H1 (cell line): ENCODE results near the gene CD151.

Experiments
- BRCA1 ChIP-seq: IDR thresholded peaks from 2 replicates; pipeline ENCODE4 v1.6.1; 2012; ENCODE audit warnings: low read depth, low read length, improper control_type of control experiment
- EZH2 ChIP-seq: fragments of 200-600 bp; sonication (generic); IDR thresholded peaks from 2 replicates; pipeline ENCODE4 v1.7.1; 2012; ENCODE audit warnings: low read depth, mild to moderate bottlenecking, moderate library complexity, low read length, inconsistent platforms; ENCODE audit not compliant: severe bottlenecking
- JUND ChIP-seq: IDR thresholded peaks from 2 replicates; pipeline ENCODE4 v1.6.1; 2011; ENCODE audit warnings: mild to moderate bottlenecking, improper control_type of control experiment, low read length
- KDM1A ChIP-seq: fragments of 200-600, 300-600 bp; sonication (generic); IDR thresholded peaks from 2 replicates; pipeline ENCODE4 v1.7.1; 2016; ENCODE audit warnings: mild to moderate bottlenecking, low read length, borderline replicate concordance
- MAFK ChIP-seq: IDR thresholded peaks from 2 replicates; pipeline ENCODE4 v1.6.1; 2012; ENCODE audit warnings: low read depth, mild to moderate bottlenecking, improper control_type of control experiment, low read length
- RFX5 ChIP-seq: IDR thresholded peaks from 2 replicates; pipeline ENCODE4 v1.6.1; 2011; ENCODE audit warnings: low read depth, low read length, improper control_type of control experiment, borderline replicate concordance
- SP4 ChIP-seq: IDR thresholded peaks from 2 replicates; pipeline ENCODE4 v1.6.1; 2012; ENCODE audit warnings: low read length, inconsistent platforms
- TBP ChIP-seq: IDR thresholded peaks from 2 replicates; pipeline ENCODE4 v1.6.1; 2011; ENCODE audit warnings: low read depth, low read length, improper control_type of control experiment
- ZNF274 ChIP-seq: IDR thresholded peaks from 2 replicates; pipeline ENCODE4 v1.7.0; 2012; ENCODE audit warnings: low read length, borderline replicate concordance; ENCODE audit errors: extremely low read depth
- TF ChIP-seq, protein P1 (sequence below), 3 experiments: IDR thresholded peaks; 1 replicate in 2 of 3; 2 replicates in 1 of 3; pipeline versions ENCODE4 v1.5.1 to v1.6.1; 2011; ENCODE audit warnings: low read length in 3 of 3, mild to moderate bottlenecking in 3 of 3, inconsistent platforms in 2 of 3, low read depth in 1 of 3, moderate library complexity in 1 of 3; ENCODE audit not compliant: insufficient read depth in 1 of 3; ENCODE audit errors: control extremely low read depth in 1 of 3
- TF ChIP-seq, protein P2 (sequence below): IDR thresholded peaks from 2 replicates; pipeline ENCODE4 v1.6.1; 2011; ENCODE audit warnings: low read depth, mild to moderate bottlenecking, low read length; ENCODE audit not compliant: insufficient read depth
- TF ChIP-seq, protein P3 (sequence below): IDR thresholded peaks from 2 replicates; pipeline ENCODE4 v1.6.1; 2012; ENCODE audit warnings: inconsistent platforms

DNA sequence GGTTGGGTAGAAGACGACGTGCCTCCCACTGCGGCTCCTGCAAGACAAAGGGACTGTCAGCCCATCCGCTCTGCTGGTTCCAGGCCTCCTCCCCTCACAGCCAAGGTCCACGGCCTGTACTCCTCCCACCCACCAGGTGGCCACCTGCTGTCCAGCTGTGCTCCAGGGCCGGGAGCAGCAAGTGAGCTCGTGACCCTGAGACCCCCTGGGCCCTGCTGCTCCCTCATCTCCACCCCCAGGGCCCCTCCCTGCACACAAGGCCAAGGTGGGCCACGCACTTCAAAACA, 37.3 kb downstream of the CD151 start:
- TF ChIP-seq, protein P1, sequence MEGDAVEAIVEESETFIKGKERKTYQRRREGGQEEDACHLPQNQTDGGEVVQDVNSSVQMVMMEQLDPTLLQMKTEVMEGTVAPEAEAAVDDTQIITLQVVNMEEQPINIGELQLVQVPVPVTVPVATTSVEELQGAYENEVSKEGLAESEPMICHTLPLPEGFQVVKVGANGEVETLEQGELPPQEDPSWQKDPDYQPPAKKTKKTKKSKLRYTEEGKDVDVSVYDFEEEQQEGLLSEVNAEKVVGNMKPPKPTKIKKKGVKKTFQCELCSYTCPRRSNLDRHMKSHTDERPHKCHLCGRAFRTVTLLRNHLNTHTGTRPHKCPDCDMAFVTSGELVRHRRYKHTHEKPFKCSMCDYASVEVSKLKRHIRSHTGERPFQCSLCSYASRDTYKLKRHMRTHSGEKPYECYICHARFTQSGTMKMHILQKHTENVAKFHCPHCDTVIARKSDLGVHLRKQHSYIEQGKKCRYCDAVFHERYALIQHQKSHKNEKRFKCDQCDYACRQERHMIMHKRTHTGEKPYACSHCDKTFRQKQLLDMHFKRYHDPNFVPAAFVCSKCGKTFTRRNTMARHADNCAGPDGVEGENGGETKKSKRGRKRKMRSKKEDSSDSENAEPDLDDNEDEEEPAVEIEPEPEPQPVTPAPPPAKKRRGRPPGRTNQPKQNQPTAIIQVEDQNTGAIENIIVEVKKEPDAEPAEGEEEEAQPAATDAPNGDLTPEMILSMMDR (IDR thresholded peaks at IDR 0.05; ENCODE audit: control extremely low read depth in 1 of 3, insufficient read depth in 1 of 3, low read depth in 1 of 3, low read length in 3 of 3): peak in 2 of 3 experiments; percentile 31 to 38; a peak in 2 of 4 replicates
- TF ChIP-seq TBP: no peak
- no peak for TF ChIP-seq BRCA1
- TF ChIP-seq SP4: no peak
- TF ChIP-seq, protein P2, sequence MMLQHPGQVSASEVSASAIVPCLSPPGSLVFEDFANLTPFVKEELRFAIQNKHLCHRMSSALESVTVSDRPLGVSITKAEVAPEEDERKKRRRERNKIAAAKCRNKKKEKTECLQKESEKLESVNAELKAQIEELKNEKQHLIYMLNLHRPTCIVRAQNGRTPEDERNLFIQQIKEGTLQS: no peak
- no peak for TF ChIP-seq ZNF274
- no peak for TF ChIP-seq KDM1A
- TF ChIP-seq JUND: no peak
- no peak for TF ChIP-seq RFX5
- TF ChIP-seq MAFK: no peak
- TF ChIP-seq EZH2: no peak
- TF ChIP-seq, protein P3, sequence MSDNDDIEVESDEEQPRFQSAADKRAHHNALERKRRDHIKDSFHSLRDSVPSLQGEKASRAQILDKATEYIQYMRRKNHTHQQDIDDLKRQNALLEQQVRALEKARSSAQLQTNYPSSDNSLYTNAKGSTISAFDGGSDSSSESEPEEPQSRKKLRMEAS: peak; percentile 53; the same call in 1 of the 2 replicates
